NCI-H345 (cell line): ENCODE data around the gene LRRC49.
A peak's percentile ranks its signal among the peaks of the same experiment; 100 is the strongest.
"Not testable (repeated sequence)": the region's sequence is repeated elsewhere in the genome, so short reads cannot be mapped to it uniquely, and the experiment has no call there.

Experiments used
- DNase-seq: peaks from one replicate; lab custom pipeline; 2025; lab: John Stamatoyannopoulos, UW

Gene LRRC49

GRCh38 chr15:70922119-70922518 is 29.5 kb downstream of the LRRC49 start:
- no peak for DNase-seq

GRCh38 chr15:70923311-70924080 is 30.9 kb downstream of the LRRC49 start:
- DNase-seq = no peak

GRCh38 chr15:70926914-70927313 is 34.3 kb downstream of the LRRC49 start:
- not testable (repeated sequence) for DNase-seq

DNA sequence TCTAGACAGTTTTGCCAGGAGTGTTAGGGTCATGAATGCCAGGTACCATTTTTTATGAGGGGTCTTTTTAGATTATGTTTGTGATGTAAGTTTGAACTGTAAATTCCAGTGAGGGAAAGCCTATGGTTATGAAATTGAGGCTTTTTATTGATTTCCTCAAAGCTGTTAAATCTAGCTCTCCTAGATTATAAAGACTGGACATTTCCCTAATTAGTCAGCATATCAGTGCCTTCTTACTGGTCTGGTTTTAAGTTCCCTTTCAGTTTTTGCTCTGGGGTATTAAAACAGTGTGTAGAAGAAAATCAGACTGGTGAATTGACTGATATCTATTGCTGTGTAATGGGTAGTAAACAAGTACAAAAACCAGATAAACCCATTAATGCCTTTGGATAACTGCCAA is 39.2 kb downstream of the LRRC49 start:
- no peak for DNase-seq

GRCh38 chr15:70932397-70932796 is 39.8 kb downstream of the LRRC49 start:
- DNase-seq = no peak

DNA sequence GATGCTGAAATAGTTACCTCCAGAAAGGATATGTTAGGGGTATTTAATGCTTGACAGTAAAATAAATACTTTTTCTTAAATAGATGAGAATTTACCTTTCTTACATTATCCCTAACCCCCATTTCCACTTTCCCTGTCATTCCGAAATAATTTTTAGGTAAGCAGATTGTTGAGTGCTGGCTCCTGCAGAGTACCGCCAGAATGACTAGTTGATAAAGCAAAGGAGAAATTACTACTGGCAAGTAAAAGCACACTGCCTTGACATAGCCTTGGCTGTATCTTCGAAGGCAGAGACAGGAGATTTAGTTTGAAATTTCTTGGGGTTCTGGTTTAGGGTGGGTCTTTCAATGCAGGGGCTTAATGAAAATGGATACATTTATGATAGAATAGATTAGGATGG is 40.8 kb downstream of the LRRC49 start:
- no peak for DNase-seq

- no peak for DNase-seq
Observed at GRCh38 chr15:70935631-70936030, 43.0 kb downstream of the LRRC49 start.

GRCh38 chr15:70936326-70936725 is 43.7 kb downstream of the LRRC49 start:
- DNase-seq = peak; percentile 77

DNA sequence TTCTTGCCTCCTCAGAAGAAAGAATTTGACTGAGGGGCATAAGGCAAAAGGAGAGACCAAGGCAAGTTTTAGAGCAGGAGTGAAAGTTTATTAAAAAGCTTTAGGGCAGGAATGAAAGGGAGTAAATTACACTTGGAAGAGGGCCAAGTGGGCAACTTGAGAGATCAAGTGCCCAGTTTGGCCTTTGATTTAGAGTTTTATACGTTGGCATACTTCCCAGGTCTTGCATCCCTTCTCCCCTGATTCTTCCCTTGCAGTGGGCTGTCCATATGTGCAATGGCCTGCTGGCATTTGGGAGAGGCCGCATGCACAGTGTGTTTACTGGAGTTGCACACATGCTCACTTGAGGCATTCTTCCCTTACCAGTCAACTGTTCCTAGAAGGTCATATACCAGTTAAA is 50.7 kb downstream of the LRRC49 start:
- DNase-seq = not testable (repeated sequence)

DNA sequence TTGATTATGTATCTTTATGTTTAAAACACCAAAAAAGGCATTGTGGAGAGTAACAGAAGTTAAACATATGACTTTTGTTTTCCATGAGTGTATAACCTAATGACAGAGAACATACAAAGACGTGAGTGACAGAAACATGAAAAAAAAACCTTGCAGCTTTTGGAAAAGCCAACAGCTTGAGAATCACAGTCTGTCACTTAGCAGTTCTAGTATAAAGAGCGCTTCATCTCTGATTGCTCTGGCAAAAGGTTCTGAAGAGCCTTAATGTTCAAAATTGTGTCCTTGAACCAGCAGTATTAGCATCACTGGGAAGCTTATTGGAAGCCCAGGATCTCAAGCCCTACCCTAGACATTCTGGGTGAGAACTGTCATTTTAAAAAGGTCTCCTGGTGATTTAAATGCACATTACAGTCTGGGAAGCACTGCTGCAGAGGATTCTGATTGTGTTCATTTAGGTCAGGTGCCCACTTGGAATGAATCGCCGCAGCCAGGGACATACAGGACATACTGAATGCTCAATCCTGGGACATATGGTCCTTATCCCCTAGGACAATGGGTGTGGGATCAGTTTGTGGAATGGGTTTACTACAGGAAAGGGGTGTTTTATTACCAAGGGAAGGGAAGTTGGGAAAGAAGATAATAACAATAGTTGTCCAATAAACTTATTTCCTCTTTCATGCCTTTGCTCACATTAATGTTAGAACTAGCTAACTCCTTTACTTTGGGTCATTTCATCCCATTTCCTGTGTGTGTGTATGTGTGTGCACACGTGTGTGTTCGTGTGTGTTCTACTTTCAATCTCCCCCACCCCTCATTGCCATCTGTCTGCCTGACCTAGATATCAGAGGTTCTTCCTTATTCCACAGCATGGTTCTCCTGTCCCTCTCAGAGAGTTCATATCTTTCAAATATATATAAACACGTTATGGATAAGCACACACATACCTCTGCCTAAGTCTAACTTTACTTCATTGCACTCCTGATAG is 55.0 kb downstream of the LRRC49 start:
- DNase-seq = no peak

DNA sequence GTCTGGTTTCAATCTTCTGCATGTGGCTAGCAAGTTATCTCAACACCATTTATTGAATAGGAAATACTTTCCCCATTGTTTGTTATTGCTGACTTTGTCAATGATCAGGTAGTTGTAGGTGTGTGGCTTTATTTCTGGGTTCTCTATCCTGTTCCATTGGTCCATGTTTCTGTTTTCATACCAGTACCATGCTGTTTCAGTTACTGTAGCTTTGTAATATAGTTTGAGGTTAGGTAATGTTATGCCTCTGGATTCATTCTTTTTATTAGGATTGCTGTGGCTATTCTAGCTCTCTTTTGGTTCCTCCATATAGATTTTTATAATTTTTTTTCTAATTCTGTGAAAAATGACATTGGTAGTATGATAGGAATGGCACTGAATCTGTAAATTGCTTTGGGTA is 58.3 kb downstream of the LRRC49 start:
- no peak for DNase-seq

DNA sequence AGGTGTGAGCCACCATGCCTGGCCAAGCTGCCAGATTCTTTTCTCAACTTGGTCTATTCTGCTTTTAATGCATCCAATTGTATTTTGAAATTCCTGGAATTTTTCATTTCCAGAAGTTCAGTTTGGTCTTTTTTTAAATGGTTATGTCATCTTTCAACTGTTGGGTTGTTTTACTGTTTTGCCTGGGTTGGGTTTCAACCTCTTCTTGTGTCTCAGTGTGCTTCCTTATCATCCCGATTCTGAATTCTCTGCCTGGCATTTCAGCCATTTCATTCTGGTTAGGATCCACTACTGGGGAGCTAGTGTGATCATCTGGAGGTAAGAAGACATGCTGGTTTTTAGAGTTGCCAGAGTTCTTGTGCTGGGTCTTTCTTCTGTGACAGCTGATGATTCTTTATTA is 61.5 kb downstream of the LRRC49 start:
- no peak for DNase-seq

DNA sequence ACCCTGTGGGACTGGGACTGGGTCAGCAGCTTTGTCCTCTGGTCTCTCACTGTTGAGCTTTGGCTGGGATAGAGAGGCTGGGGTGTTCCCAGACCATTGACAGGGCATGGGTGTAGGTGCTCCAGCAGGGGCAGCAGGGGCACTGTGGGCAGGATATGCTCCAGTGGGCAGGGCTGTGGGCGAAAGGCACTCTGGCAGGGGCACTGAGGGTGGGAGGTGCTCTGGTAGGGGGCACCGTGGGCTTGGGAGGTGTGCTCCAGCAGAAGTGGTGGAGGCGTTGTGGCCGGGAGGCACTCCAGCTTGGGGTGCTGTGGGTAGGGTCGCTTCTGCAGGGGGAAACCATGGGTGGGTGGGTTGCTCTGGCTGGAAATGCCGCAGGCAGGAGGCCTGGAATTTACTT is 62.1 kb downstream of the LRRC49 start:
- no peak for DNase-seq

DNA sequence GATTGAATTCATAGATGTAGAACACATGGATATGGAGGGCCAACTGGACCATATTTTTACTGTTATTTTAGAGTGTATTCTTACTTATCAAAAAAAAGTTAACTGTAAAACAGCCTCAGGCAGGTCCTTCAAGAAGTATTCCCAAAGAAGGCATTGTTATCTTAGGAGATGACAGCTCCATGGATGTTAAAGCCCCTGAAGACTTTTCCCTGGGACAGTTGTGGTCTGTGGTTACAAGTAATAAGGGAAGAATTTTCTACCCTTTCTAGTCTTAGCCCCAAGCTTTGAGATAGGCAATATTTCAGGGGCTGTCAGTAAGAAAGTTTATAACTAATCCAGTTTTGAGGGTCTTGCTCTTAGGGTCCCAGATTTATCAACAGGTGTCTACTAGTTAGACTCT is 62.5 kb downstream of the LRRC49 start:
- no peak for DNase-seq

DNA sequence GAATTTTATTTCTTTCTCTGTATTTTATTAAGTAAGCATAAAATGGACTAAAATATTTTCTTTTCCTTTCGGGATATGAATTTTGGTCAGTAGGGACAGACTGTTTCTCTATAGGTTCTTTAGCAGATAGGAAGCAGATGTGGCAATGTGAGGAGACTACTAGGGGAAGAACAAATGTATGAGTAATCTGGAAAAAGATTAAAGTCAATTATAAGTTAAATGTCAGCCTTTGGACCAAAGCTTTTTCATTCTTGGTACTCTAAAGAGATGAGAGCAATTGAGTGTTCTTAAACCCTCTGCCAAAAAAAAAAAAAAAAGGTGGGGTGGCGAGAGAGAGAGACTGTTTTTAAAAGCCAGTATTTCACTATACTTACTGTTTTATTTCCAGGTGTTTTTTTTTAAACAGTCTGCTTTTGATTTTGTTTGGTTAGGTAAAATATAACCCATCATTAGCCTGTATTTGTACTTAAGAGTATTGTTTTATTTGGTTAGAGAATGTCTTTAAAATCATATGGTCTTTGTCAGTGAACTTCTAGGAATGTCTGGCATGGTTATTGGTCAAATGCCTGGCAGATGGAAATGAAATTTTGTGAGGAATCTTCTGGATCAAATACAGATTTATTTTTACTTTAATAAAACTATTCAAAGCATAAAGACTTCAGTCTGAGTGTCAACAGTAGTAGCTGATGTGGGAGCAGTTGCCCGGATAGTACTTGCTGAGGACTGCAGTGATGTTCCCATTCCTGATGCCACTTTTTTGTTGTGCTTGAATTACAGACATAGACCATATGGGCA is 63.8 kb downstream of the LRRC49 start:
- DNase-seq = no peak

DNA sequence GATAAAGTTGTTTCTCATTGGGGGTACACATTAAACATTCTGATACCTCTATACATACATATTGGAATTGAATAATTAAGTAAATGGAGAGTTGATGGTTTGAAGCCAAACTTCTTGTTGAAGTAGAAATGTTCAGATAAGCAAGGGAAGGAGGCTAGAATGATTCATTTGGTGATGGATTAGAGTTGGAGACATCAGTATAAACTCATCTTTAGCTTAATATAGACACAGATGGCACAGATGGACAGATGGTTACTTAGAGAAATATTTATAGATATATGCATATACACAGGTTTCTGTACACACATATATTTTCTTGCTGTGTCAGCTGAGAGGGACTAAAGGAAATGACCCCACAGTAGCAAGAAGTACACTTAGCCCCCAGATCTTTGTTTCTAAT is 69.5 kb downstream of the LRRC49 start:
- no peak for DNase-seq

DNA sequence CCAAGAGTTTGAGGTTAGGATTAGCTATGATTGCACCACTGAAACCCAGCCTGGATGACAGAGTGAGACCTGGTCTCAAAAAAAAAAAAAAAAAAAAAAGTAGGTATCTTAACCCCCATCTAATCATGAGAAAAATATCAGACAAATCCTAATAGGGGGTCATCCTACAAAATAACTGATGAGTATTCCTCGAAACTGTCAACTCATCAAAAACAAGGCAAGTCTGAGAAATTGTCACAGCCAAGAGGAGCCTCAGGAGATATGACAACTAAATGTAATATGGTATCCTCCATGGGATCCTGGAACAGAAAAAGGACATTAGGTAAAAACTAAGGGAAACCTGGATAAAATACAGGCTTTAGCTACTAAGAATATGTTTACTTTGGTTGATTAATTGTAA is 70.6 kb downstream of the LRRC49 start:
- no peak for DNase-seq

GRCh38 chr15:70964058-70964457 is 71.4 kb downstream of the LRRC49 start:
- DNase-seq = no peak

DNA sequence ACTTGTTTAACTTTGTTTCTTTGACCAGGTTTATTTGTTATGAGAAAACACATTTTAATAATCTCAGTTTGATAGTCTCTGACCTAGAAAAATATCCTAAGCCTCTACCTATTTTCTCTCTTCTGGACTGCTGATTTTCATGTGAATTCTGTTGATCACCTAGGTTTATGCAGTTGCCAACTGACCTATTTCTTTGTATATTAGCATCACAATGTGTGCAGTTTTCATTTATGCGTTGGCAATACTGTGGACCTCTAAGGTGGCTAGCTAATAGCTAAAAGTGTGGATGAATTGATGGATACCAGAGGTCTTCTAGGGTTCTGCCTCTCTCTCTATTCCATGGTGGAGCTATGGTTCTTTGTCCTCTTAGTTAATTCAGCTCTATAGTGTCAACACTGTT is 72.1 kb downstream of the LRRC49 start:
- DNase-seq = no peak

- no peak for DNase-seq
Observed at GRCh38 chr15:70967646-70968045, 75.0 kb downstream of the LRRC49 start.

DNA sequence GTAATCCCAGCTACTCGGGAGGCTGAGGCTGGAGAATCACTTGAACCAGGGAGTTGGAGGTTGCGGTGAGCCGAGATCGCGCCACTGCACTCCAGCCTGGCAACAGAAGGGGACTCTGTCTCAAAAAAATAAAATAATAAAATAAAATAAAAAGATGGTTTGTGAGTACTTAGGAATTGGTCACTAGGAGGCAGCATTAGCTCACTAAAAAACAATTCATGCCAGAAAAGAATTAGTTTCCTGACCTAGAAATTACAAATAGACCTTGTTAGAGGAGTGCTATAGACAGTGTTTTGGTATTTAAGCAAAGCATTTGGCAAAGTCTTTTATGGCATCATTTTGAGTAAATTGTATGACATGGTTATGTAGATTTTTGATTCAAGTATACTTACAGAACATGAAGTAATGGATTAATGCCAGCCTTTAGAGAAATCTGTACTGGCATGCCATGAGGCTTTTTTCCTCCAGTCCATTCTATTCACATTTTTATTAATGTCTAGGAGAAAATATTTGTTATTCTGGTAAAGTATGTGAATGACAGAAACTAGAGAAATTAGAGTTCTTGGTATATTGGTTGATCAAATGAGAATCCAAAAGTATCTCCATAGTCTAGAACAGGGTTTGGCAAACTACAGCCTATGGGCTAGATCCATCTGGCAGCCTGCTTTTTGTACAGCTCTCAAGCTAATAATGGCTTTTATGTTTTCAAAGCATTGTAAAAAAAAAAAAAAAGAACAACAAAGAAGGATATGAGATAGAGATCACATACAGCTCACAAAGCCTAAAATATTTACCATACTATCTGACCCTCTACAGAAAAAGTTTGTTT is 81.6 kb downstream of the LRRC49 start:
- DNase-seq = no peak
